DOHH2 (cell line): ENCODE data around the gene MAGI1.

Experiments
- EZH2phosphoT487 ChIP-seq: fragments of 200-600 bp; sonication (generic); IDR thresholded peaks from 2 replicates; pipeline ENCODE4 v1.6.1; 2017; ENCODE audit warnings: borderline replicate concordance, mild to moderate bottlenecking, antibody characterized with exemption, low read length, moderate library complexity, mixed read lengths
- TF ChIP-seq, protein P1 (sequence below): fragments of 200-600 bp; sonication (generic); IDR thresholded peaks from one replicate; pipeline ENCODE4 v1.5.1; 2014; ENCODE audit warnings: antibody characterized with exemption, mild to moderate bottlenecking, low read depth, low read length; ENCODE audit not compliant: poor library complexity, severe bottlenecking

DNA sequence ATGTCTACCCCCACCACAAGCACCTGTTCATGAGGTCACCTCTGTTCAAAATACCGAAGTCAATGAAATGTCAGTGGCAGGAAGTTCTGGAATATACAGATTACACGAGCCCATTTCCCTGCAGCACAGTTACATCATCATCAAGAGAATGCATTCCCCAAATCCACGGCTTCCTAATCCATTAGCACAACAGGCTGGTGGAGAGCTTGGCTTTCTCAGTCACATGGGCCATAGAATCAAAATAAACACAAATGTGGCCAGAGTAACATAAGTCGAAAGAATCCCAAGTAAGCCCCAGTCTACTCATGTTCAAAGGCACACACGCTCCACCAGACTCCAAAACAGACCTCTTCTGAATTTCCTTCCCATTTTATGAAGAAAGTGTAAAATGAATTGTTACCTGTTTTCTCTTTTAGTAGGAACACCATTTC, 419.3 kb downstream of the MAGI1 start:
- TF ChIP-seq, protein P1, sequence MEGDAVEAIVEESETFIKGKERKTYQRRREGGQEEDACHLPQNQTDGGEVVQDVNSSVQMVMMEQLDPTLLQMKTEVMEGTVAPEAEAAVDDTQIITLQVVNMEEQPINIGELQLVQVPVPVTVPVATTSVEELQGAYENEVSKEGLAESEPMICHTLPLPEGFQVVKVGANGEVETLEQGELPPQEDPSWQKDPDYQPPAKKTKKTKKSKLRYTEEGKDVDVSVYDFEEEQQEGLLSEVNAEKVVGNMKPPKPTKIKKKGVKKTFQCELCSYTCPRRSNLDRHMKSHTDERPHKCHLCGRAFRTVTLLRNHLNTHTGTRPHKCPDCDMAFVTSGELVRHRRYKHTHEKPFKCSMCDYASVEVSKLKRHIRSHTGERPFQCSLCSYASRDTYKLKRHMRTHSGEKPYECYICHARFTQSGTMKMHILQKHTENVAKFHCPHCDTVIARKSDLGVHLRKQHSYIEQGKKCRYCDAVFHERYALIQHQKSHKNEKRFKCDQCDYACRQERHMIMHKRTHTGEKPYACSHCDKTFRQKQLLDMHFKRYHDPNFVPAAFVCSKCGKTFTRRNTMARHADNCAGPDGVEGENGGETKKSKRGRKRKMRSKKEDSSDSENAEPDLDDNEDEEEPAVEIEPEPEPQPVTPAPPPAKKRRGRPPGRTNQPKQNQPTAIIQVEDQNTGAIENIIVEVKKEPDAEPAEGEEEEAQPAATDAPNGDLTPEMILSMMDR: no peak
- no peak for TF ChIP-seq EZH2phosphoT487
